ENCODE data around the gene UNC93B1. TPM values are rescaled to one million over a fixed set of nuclear protein-coding genes. Genes with fewer than 3 reads are reported as not detected.

The UNC93B1 gene
- total and polyA plus RNA-seq, 2 of the 13 experiments (the other 11 are each of a cell fraction or from before 2014, with no cell fraction given): 8.8 to 18.9 TPM

DNA sequence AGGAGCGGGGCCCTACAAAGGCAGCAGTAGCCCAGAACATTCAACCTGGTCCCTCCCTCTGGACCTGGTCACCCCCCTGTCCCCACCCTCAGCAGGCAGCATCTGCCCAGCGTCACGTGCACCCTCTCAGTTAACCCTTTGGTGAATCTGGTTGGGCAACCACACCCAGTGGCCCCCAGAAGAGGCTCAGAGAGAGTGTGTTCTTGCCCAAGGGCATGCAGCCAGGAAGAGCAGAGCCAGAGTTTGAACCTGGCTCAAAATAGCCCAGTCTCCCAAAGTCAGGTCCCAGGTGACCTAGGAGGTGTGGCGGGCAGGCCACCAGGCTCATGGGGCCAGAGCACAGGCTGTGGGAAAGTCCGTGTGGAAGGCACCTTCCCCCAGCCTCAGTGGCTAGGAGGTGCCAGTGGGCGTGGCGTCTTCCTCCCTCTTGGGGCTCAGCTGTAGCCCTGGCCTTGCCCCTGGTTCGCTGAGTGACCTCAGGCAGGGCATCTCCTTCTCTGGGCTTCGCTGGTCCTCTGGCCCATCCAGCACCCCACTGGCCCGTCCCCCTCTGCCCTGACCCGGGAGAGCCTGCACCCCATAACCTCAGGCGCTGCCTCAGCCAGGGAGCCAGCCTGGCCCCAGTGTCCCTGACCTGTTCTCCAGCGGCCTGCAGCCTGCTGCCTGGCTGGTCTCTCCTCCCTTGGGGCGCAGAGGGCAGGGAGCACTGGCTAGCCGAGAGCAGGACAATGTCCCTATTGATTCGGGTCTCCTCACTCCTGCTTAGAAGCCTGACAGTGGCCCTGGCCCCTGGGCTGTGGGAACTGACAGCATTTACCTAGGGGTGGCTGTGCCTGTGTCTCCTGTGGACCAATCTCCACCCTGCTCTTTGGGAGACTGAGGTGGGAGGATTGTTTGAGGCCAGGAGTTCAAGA, 13.3 kb upstream of the UNC93B1 start:
- DNase-seq (ENCODE audit: low spot score): peak; percentile 94
- Histone ChIP-seq H3K27ac (ENCODE audit: extremely low read length, insufficient read depth, low read length) (peak overlapping the region; percentile 87), H3K27me3 (ENCODE audit: control insufficient read depth in 1 of 2, insufficient read depth in 2 of 2, low read length in 2 of 2) (no peaks in the 10 kb centered on the region), H3K79me2 (ENCODE audit: insufficient read depth, low read length) (no peaks in the 10 kb centered on the region), H3K4me1 (ENCODE audit: insufficient read depth, low read length) (peaks cover 85% of the 10 kb centered on the region), H3K4me3 (replicated peaks in 1 of 3; ENCODE audit: insufficient read depth in 1 of 3, low read depth in 2 of 3, low read length in 3 of 3) (peak overlapping the region; percentile 38 to 69 (median 45); a peak in 5 of 6 replicates), H4K20me1 (ENCODE audit: insufficient read depth, low read length) (no peaks in the 10 kb centered on the region), H3K36me3 (replicated peaks in 1 of 2; ENCODE audit: control insufficient read depth in 1 of 2, insufficient read depth in 2 of 2, low read length in 2 of 2) (no peaks in the 10 kb centered on the region), H3K4me2 (ENCODE audit: low read depth, low read length) (peak overlapping the region; percentile 95), H3K9ac (ENCODE audit: insufficient read depth, low read depth, low read length) (peak overlapping the region; percentile 63), H2AFZ (ENCODE audit: low read length) (no peak overlapping the region), H3K9me3 (ENCODE audit: low read length) (no peaks in the 10 kb centered on the region)
- POLR2A ChIA-PET: no interaction called here
- ATAC-seq: peak; percentile 82
- intact Hi-C loops (cut with micrococcal nuclease; ENCODE audit: unreplicated experiment): loop anchor here (1.0 kb wide), 1 partner anchor 8 kb away; no protein-coding TSS in a partner anchor
- FAIRE-seq: peak; percentile 96
- CTCF ChIA-PET (ENCODE audit: low intra/inter-chr PET ratio, low total read pairs): no interaction called here
- WGBS (ENCODE audit: low lambda C conversion rate): 0% methylated on average over 13 of the region's 16 CpGs
- BruUV-seq (replicated peaks): no TSS peak
- in situ Hi-C loops (cut with HindIII; ENCODE audit: extremely low pct_ligation_motif_present, low pct_unique_long_range_greater_than_20kb): no loop called here
- peak; percentile 39; the same call in 1 of the 2 replicates for TF ChIP-seq PPARG (CRISPR knock-in tag; conservative IDR thresholded peaks at IDR 0.05)
- TF ChIP-seq BHLHE40 (IDR thresholded peaks at IDR 0.05; ENCODE audit: low read length): peak; percentile 88
- peak; percentile 65 for TF ChIP-seq THAP11 (CRISPR knock-in tag; IDR thresholded peaks at IDR 0.05)
- TF ChIP-seq FOXP1 (IDR thresholded peaks at IDR 0.05): no peak
- peak; percentile 34; the same call in 1 of the 2 replicates for TF ChIP-seq FOXP1 (CRISPR knock-in tag; IDR thresholded peaks at IDR 0.05)
- no peak for TF ChIP-seq PCBP2 (optimal IDR thresholded peaks at IDR 0.05; ENCODE audit: low read depth, low read length, poor library complexity, severe bottlenecking)
- TF ChIP-seq ZC3H4 (CRISPR knock-in tag; IDR thresholded peaks at IDR 0.05; ENCODE audit: borderline replicate concordance): no peak
- TF ChIP-seq TARDBP (CRISPR knock-in tag; IDR thresholded peaks at IDR 0.05): peak; percentile 80
- TF ChIP-seq ZFY (CRISPR knock-in tag; IDR thresholded peaks at IDR 0.05): peak; percentile 80
- peak; percentile 40; the same call in 1 of the 2 replicates for TF ChIP-seq ESRRA (CRISPR knock-in tag; IDR thresholded peaks at IDR 0.05; ENCODE audit: low read depth)
- TF ChIP-seq, protein P1, sequence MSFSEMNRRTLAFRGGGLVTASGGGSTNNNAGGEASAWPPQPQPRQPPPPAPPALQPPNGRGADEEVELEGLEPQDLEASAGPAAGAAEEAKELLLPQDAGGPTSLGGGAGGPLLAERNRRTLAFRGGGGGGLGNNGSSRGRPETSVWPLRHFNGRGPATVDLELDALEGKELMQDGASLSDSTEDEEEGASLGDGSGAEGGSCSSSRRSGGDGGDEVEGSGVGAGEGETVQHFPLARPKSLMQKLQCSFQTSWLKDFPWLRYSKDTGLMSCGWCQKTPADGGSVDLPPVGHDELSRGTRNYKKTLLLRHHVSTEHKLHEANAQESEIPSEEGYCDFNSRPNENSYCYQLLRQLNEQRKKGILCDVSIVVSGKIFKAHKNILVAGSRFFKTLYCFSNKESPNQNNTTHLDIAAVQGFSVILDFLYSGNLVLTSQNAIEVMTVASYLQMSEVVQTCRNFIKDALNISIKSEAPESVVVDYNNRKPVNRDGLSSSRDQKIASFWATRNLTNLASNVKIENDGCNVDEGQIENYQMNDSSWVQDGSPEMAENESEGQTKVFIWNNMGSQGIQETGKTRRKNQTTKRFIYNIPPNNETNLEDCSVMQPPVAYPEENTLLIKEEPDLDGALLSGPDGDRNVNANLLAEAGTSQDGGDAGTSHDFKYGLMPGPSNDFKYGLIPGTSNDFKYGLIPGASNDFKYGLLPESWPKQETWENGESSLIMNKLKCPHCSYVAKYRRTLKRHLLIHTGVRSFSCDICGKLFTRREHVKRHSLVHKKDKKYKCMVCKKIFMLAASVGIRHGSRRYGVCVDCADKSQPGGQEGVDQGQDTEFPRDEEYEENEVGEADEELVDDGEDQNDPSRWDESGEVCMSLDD (CRISPR knock-in tag; IDR thresholded peaks at IDR 0.05; ENCODE audit: borderline replicate concordance): peak; percentile 99
- TF ChIP-seq, protein P2, sequence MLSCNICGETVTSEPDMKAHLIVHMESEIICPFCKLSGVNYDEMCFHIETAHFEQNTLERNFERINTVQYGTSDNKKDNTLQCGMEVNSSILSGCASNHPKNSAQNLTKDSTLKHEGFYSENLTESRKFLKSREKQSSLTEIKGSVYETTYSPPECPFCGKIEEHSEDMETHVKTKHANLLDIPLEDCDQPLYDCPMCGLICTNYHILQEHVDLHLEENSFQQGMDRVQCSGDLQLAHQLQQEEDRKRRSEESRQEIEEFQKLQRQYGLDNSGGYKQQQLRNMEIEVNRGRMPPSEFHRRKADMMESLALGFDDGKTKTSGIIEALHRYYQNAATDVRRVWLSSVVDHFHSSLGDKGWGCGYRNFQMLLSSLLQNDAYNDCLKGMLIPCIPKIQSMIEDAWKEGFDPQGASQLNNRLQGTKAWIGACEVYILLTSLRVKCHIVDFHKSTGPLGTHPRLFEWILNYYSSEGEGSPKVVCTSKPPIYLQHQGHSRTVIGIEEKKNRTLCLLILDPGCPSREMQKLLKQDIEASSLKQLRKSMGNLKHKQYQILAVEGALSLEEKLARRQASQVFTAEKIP (CRISPR knock-in tag; IDR thresholded peaks at IDR 0.05; ENCODE audit: borderline replicate concordance): no peak
- TF ChIP-seq SOX5 (CRISPR knock-in tag; IDR thresholded peaks at IDR 0.05; ENCODE audit: borderline replicate concordance): peak; percentile 86
- peak; percentile 90 for TF ChIP-seq ZFX (CRISPR knock-in tag; IDR thresholded peaks at IDR 0.05; ENCODE audit: low read depth)
- no peak for TF ChIP-seq HOXA9 (CRISPR knock-in tag; IDR thresholded peaks at IDR 0.05; ENCODE audit: borderline replicate concordance)
- no peak; the same call in 1 of the 2 replicates for TF ChIP-seq ZNF460 (CRISPR knock-in tag; IDR thresholded peaks at IDR 0.05; ENCODE audit: borderline replicate concordance)
- peak; percentile 79 for TF ChIP-seq ZNF331 (CRISPR knock-in tag; IDR thresholded peaks at IDR 0.05)
- TF ChIP-seq KLF6 (CRISPR knock-in tag; IDR thresholded peaks at IDR 0.05): no peak
- TF ChIP-seq WIZ (CRISPR knock-in tag; IDR thresholded peaks at IDR 0.05): peak; percentile 62; the same call in 1 of the 2 replicates
- no peak for TF ChIP-seq HNRNPLL (IDR thresholded peaks at IDR 0.05; ENCODE audit: low read depth, low read length, poor library complexity, severe bottlenecking)
- peak; percentile 32; the same call in 1 of the 2 replicates for TF ChIP-seq ZNF367 (CRISPR knock-in tag; IDR thresholded peaks at IDR 0.05; ENCODE audit: borderline replicate concordance)
- no peak for TF ChIP-seq STAT5B (CRISPR knock-in tag; IDR thresholded peaks at IDR 0.05)
